Endothelial cell of umbilical vein (primary cell): ENCODE data around the gene CYP1A2. TPM values are rescaled to one million over a fixed set of nuclear protein-coding genes. Genes with fewer than 3 reads are reported as not detected.
A peak's percentile ranks its signal among the peaks of the same experiment; 100 is the strongest.

Source experiments
- BruUV-seq: library from RNA; stranded (reverse); fragments of 400-500 nt; replicated peaks from 2 replicates; lab custom pipeline; 2021; lab: Mats Ljungman, UMichigan
- CTCF ChIA-PET: fragments of 300-600, 350-600 bp; sonication (Branson Sonifier 250); formaldehyde crosslinking; loops from one replicate; lab custom pipeline; 2021; ENCODE audit warnings: antibody characterized with exemption, inconsistent platforms; lab: Charles Lee
- POLR2A ChIA-PET: fragments of 300-600, 350-600 bp; sonication (Branson Sonifier 250); formaldehyde crosslinking; loops from one replicate; lab custom pipeline; 2021; ENCODE audit warnings: antibody characterized with exemption, inconsistent platforms; lab: Charles Lee
- DNase-seq: peaks from one replicate; pipeline ENCODE4 v3.0.0-alpha.2; 2011; ENCODE audit warnings: low read depth, low spot score
- FAIRE-seq: peaks from 2 replicates; lab custom pipeline; 2011; peaks lifted over from hg19 to GRCh38; lab: Jason Lieb, UNC
- H2AFZ ChIP-seq: 2 replicates; pipeline ENCODE4 v1.6.0; 2012; ENCODE audit warnings: low read depth, low read length, control low read depth, inconsistent platforms
- H3K27ac ChIP-seq: 2 replicates; pipeline ENCODE4 v1.5.1; 2011; ENCODE audit warnings: low read depth, mild to moderate bottlenecking, control low read depth, low read length, moderate library complexity; ENCODE audit not compliant: insufficient read depth
- H3K27me3 ChIP-seq, 2 experiments: 2 replicates each; pipeline versions ENCODE4 v1.6.0 to v1.6.1; 2011; ENCODE audit warnings: low read length in 2 of 2, mixed read lengths in 1 of 2; ENCODE audit not compliant: control insufficient read depth in 2 of 2, insufficient read depth in 2 of 2
- H3K36me3 ChIP-seq, 2 experiments: 2 replicates in 1 of 2; 3 replicates in 1 of 2; pipeline ENCODE4 v1.5.1; 2011; ENCODE audit warnings: low read length in 2 of 2, mild to moderate bottlenecking in 1 of 2, moderate library complexity in 1 of 2; ENCODE audit not compliant: control insufficient read depth in 2 of 2, insufficient read depth in 2 of 2; ENCODE audit errors: extremely low read depth in 1 of 2
- H3K4me1 ChIP-seq: 3 replicates; pipeline ENCODE4 v1.5.1; 2011; ENCODE audit warnings: mild to moderate bottlenecking, low read length; ENCODE audit not compliant: control insufficient read depth, insufficient read depth; ENCODE audit errors: extremely low read depth
- H3K4me2 ChIP-seq: 2 replicates; pipeline ENCODE4 v1.6.1; 2011; ENCODE audit warnings: low read length, control low read depth, mixed read lengths; ENCODE audit not compliant: insufficient read depth
- H3K4me3 ChIP-seq, 3 experiments: fragments of 200-600 bp in 1 of 3; sonication (generic), shearing (Covaris generic) in 1 of 3; replicated peaks in 1 of 3; 2 replicates each; pipeline ENCODE4 v1.5.1; 2011 to 2016; ENCODE audit warnings: control low read depth in 3 of 3, low read length in 3 of 3, mild to moderate bottlenecking in 2 of 3, inconsistent platforms in 1 of 3, low read depth in 1 of 3, moderate library complexity in 1 of 3; ENCODE audit not compliant: insufficient read depth in 1 of 3
- H3K79me2 ChIP-seq: 2 replicates; pipeline ENCODE4 v1.6.0; 2012; ENCODE audit warnings: low read length, inconsistent platforms; ENCODE audit not compliant: control insufficient read depth, insufficient read depth
- H3K9ac ChIP-seq: replicated peaks from 2 replicates; pipeline ENCODE3; 2011; ENCODE audit warnings: low read length, control low read depth; ENCODE audit not compliant: insufficient read depth; ENCODE audit errors: extremely low read depth
- H3K9me1 ChIP-seq: replicated peaks from 3 replicates; pipeline ENCODE4 v1.6.0; 2011; ENCODE audit warnings: mild to moderate bottlenecking, low read length; ENCODE audit not compliant: control insufficient read depth, insufficient read depth; ENCODE audit errors: extremely low read depth
- H3K9me3 ChIP-seq: replicated peaks from 2 replicates; pipeline ENCODE4 v1.5.1; 2012; ENCODE audit warnings: low read length, inconsistent platforms; ENCODE audit not compliant: control insufficient read depth, insufficient read depth
- H4K20me1 ChIP-seq: replicated peaks from 2 replicates; pipeline ENCODE3; 2011; ENCODE audit warnings: mild to moderate bottlenecking, low read length; ENCODE audit not compliant: control insufficient read depth, insufficient read depth; ENCODE audit errors: extremely low read depth
- CTCF ChIP-seq, 2 donors: IDR thresholded peaks; 1 replicate in 1 of 2; 2 replicates in 1 of 2; pipeline ENCODE4 v1.5.1; 2011; ENCODE audit warnings: low read length in 2 of 2, mild to moderate bottlenecking in 2 of 2, moderate library complexity in 2 of 2, control low read depth in 1 of 2, inconsistent platforms in 1 of 2, low read depth in 1 of 2; ENCODE audit not compliant: insufficient read depth in 1 of 2; ENCODE audit errors: extremely low read depth in 1 of 2
- EZH2 ChIP-seq: IDR thresholded peaks from 2 replicates; pipeline ENCODE4 v1.6.1; 2012; ENCODE audit warnings: borderline replicate concordance, low read depth, mild to moderate bottlenecking, moderate library complexity, low read length, inconsistent platforms; ENCODE audit not compliant: severe bottlenecking
- FOS ChIP-seq: IDR thresholded peaks from 2 replicates; pipeline ENCODE4 v1.6.1; 2011; ENCODE audit warnings: mild to moderate bottlenecking, low read length, moderate library complexity, borderline replicate concordance; ENCODE audit not compliant: insufficient read depth
- GATA2 ChIP-seq: IDR thresholded peaks from 2 replicates; pipeline ENCODE4 v1.7.0; 2011; ENCODE audit warnings: low read depth, mild to moderate bottlenecking, moderate library complexity, mixed read lengths, low read length; ENCODE audit not compliant: insufficient read length, insufficient read depth
- JUN ChIP-seq: IDR thresholded peaks from 2 replicates; pipeline ENCODE4 v1.6.1; 2011; ENCODE audit warnings: borderline replicate concordance, low read depth; ENCODE audit not compliant: insufficient read length, insufficient read depth
- MYC ChIP-seq: IDR thresholded peaks from one replicate; pipeline ENCODE4 v1.6.1; 2011; ENCODE audit warnings: mild to moderate bottlenecking, low read depth, low read length
- POLR2A ChIP-seq: IDR thresholded peaks from 2 replicates; pipeline ENCODE4 v1.6.1; 2012; ENCODE audit warnings: low read depth, mild to moderate bottlenecking, control low read depth, low read length
- POLR2AphosphoS5 ChIP-seq: IDR thresholded peaks from 2 replicates; pipeline ENCODE4 v1.6.1; 2012; ENCODE audit warnings: low read depth, mild to moderate bottlenecking, control low read depth, low read length, moderate library complexity; ENCODE audit not compliant: insufficient read depth
- dilution Hi-C: fragments of 300-500 bp; cut with MboI; formaldehyde crosslinking; loops from one replicate; pipeline ENCODE4 v1.15.0; 2019; ENCODE audit warnings: low sequenced_read_pairs; ENCODE audit not compliant: extremely low pct_ligation_motif_present
- intact Hi-C: fragments of 100-400 bp; cut with micrococcal nuclease; formaldehyde crosslinking; loops from one replicate; pipeline ENCODE4 v1.10.0; 2022
- polyA plus RNA-seq, 4 experiments: library from polyadenylated mRNA; depleted of rRNA in 3 of 4; stranded (reverse) in 3 of 4; unstranded in 1 of 4; fragments of >200 nt; gene quantifications; 2 replicates each; pipeline versions ENCODE4 v1.2.1 to v1.2.3, GENCODE V29; 2011 to 2012; ENCODE audit warnings: missing spikeins in 1 of 4
- total RNA-seq: library from RNA; stranded (reverse); gene quantifications from 2 replicates; pipeline ENCODE4 v1.2.3, GENCODE V29; 2021
- TF ChIP-seq, protein P1 (sequence below): IDR thresholded peaks from 2 replicates; pipeline ENCODE4 v1.6.1; 2011; ENCODE audit not compliant: insufficient read depth, insufficient read length

The CYP1A2 gene
- total and polyA plus RNA-seq, 2 donors (not counting 3 experiments of a cell fraction or from before 2014, with no cell fraction given), result not detected

- no peak overlapping the region for H3K27ac ChIP-seq
- H3K27me3 ChIP-seq, result no peaks in the 10 kb centered on the region
- peak overlapping the region; percentile 40 for H3K4me2 ChIP-seq
- no peaks in the 10 kb centered on the region for H3K36me3 ChIP-seq
- intact Hi-C loops (no loop called here), dilution Hi-C loops (no loop called here)
- DNase-seq, result no peak
- H2AFZ ChIP-seq, result peak overlapping the region; percentile 55
- H3K4me3 ChIP-seq, result peak overlapping the region in 1 of 3 experiments; percentile 46
- H3K79me2 ChIP-seq, result no peaks in the 10 kb centered on the region
- POLR2A ChIA-PET, result no interaction called here
- no peak overlapping the region for H3K9ac ChIP-seq
- H3K4me1 ChIP-seq, result peaks cover 12% of the 10 kb centered on the region
- H3K9me1 ChIP-seq, result no peaks in the 10 kb centered on the region
- no peak for FAIRE-seq
- TF ChIP-seq EZH2 (no peak), MYC (no peak), POLR2A (no peak), GATA2 (no peak), CTCF (IDR thresholded peaks at IDR 0.05; ENCODE audit: extremely low read depth in 1 of 2, insufficient read depth in 1 of 2, low read depth in 1 of 2, low read length in 2 of 2) (no peak), JUN (no peak), POLR2AphosphoS5 (no peak), FOS (no peak)
- TF ChIP-seq, protein P1, sequence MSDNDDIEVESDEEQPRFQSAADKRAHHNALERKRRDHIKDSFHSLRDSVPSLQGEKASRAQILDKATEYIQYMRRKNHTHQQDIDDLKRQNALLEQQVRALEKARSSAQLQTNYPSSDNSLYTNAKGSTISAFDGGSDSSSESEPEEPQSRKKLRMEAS, result no peak
- BruUV-seq, result TSS peak; percentile 52
- CTCF ChIA-PET, result interaction anchor here (1.2 kb wide), 1 partner anchor 44 kb away, joined by 3 read pairs; no protein-coding TSS in a partner anchor
- no peaks in the 10 kb centered on the region for H4K20me1 ChIP-seq
- no peaks in the 10 kb centered on the region for H3K9me3 ChIP-seq
Observed at GRCh38 chr15:74726774-74727164, 21.9 kb upstream of the CYP1A2 start.
